Measurements from ENCODE around the gene FLT4. TPM values are rescaled to one million over a fixed set of nuclear protein-coding genes. Genes with fewer than 3 reads are reported as not detected.

The FLT4 gene
- total and polyA plus RNA-seq, 2 of the 13 experiments (the other 11 are each of a cell fraction or from before 2014, with no cell fraction given): not detected

DNA sequence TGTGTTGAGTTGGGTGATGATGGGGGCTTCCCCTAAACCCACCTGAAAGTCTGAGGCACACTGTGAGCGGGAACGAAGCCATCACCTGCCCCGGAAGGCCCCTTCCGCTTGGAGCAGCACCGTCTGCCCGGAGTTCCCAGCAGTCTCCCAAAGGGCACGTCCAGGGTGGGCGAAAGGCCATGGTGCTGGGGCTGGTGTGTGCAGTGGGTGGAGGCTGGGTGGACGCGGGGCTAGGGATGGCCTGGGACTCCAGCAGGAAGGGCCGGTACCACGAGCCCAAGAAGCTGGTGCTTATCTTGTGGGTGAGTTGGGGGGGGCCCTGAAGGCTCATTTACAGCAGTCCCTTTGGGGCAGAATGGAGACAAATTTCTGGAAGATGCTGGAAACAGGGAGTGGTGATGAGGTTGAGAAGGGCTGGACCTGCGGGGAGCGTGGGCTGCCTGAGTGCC is 4.6 kb downstream of the FLT4 start:
- H3K4me1 ChIP-seq (ENCODE audit: insufficient read depth, low read length): no peaks in the 10 kb centered on the region
- intact Hi-C loops (cut with micrococcal nuclease; ENCODE audit: unreplicated experiment): no loop called here
- BruUV-seq (replicated peaks): no TSS peak
- no peak overlapping the region for H3K4me3 ChIP-seq (replicated peaks in 1 of 3; ENCODE audit: insufficient read depth in 1 of 3, low read depth in 2 of 3, low read length in 3 of 3)
- ChIA-PET CTCF (ENCODE audit: low intra/inter-chr PET ratio, low total read pairs) (no interaction called here), POLR2A (no interaction called here)
- 46% methylated on average over 8 of the region's 14 CpGs for WGBS (ENCODE audit: low lambda C conversion rate)
- H3K79me2 ChIP-seq (ENCODE audit: insufficient read depth, low read length): no peaks in the 10 kb centered on the region
- in situ Hi-C loops (cut with HindIII; ENCODE audit: extremely low pct_ligation_motif_present, low pct_unique_long_range_greater_than_20kb): no loop called here
- H3K27me3 ChIP-seq (ENCODE audit: control insufficient read depth in 1 of 2, insufficient read depth in 2 of 2, low read length in 2 of 2): peaks cover 17 to 85% of the 10 kb centered on the region in 2 experiments
- no peaks in the 10 kb centered on the region for H3K36me3 ChIP-seq (replicated peaks in 1 of 2; ENCODE audit: control insufficient read depth in 1 of 2, insufficient read depth in 2 of 2, low read length in 2 of 2)
- H3K9ac ChIP-seq (ENCODE audit: insufficient read depth, low read depth, low read length): no peak overlapping the region
- DNase-seq (ENCODE audit: low spot score) (no peak), FAIRE-seq (no peak), ATAC-seq (no peak)
- no peak overlapping the region for H2AFZ ChIP-seq (ENCODE audit: low read length)
- H3K4me2 ChIP-seq (ENCODE audit: low read depth, low read length): no peak overlapping the region
- H4K20me1 ChIP-seq (ENCODE audit: insufficient read depth, low read length): peaks cover 4% of the 10 kb centered on the region; the same call in 1 of the 2 replicates
- H3K9me3 ChIP-seq (ENCODE audit: low read length): no peaks in the 10 kb centered on the region
- no peak overlapping the region for H3K27ac ChIP-seq (ENCODE audit: extremely low read length, insufficient read depth, low read length)
- TF ChIP-seq THAP11 (CRISPR knock-in tag; IDR thresholded peaks at IDR 0.05) (no peak), POGZ (CRISPR knock-in tag; IDR thresholded peaks at IDR 0.05) (no peak), ZNF207 (IDR thresholded peaks at IDR 0.05; ENCODE audit: borderline replicate concordance) (no peak), ZNF121 (CRISPR knock-in tag; IDR thresholded peaks at IDR 0.05) (no peak), TCF7 (IDR thresholded peaks at IDR 0.05; ENCODE audit: low read depth) (no peak), NFKBIZ (CRISPR knock-in tag; IDR thresholded peaks at IDR 0.05) (no peak), ZNF10 (CRISPR knock-in tag; IDR thresholded peaks at IDR 0.05; ENCODE audit: borderline replicate concordance, low read depth) (no peak), TBX2 (CRISPR knock-in tag; IDR thresholded peaks at IDR 0.05; ENCODE audit: borderline replicate concordance) (no peak), HMGXB3 (CRISPR knock-in tag; IDR thresholded peaks at IDR 0.05; ENCODE audit: borderline replicate concordance) (no peak), PRDM15 (CRISPR knock-in tag; IDR thresholded peaks at IDR 0.05) (no peak), TP53 (CRISPR knock-in tag; conservative IDR thresholded peaks at IDR 0.05) (no peak)
- TF ChIP-seq, protein P1, sequence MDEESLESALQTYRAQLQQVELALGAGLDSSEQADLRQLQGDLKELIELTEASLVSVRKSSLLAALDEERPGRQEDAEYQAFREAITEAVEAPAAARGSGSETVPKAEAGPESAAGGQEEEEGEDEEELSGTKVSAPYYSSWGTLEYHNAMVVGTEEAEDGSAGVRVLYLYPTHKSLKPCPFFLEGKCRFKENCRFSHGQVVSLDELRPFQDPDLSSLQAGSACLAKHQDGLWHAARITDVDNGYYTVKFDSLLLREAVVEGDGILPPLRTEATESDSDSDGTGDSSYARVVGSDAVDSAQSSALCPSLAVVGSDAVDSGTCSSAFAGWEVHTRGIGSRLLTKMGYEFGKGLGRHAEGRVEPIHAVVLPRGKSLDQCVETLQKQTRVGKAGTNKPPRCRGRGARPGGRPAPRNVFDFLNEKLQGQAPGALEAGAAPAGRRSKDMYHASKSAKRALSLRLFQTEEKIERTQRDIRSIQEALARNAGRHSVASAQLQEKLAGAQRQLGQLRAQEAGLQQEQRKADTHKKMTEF (CRISPR knock-in tag; IDR thresholded peaks at IDR 0.05): no peak
- TF ChIP-seq, protein P2, sequence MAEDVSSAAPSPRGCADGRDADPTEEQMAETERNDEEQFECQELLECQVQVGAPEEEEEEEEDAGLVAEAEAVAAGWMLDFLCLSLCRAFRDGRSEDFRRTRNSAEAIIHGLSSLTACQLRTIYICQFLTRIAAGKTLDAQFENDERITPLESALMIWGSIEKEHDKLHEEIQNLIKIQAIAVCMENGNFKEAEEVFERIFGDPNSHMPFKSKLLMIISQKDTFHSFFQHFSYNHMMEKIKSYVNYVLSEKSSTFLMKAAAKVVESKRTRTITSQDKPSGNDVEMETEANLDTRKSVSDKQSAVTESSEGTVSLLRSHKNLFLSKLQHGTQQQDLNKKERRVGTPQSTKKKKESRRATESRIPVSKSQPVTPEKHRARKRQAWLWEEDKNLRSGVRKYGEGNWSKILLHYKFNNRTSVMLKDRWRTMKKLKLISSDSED (CRISPR knock-in tag; IDR thresholded peaks at IDR 0.05): no peak
